Hematopoietic multipotent progenitor cell treated with erythropoietin and hydrocortisone succinate and interleukin-3 and kit ligand, for 6 days (in vitro differentiated cells): ENCODE results near the gene TATDN2.
"Not testable (repeated sequence)": the region's sequence is repeated elsewhere in the genome, so short reads cannot be mapped to it uniquely, and the experiment has no call there.

Experiments used
- DNase-seq: peaks from one replicate; pipeline ENCODE4 v3.0.0-alpha.2; 2015

The TATDN2 gene

DNA sequence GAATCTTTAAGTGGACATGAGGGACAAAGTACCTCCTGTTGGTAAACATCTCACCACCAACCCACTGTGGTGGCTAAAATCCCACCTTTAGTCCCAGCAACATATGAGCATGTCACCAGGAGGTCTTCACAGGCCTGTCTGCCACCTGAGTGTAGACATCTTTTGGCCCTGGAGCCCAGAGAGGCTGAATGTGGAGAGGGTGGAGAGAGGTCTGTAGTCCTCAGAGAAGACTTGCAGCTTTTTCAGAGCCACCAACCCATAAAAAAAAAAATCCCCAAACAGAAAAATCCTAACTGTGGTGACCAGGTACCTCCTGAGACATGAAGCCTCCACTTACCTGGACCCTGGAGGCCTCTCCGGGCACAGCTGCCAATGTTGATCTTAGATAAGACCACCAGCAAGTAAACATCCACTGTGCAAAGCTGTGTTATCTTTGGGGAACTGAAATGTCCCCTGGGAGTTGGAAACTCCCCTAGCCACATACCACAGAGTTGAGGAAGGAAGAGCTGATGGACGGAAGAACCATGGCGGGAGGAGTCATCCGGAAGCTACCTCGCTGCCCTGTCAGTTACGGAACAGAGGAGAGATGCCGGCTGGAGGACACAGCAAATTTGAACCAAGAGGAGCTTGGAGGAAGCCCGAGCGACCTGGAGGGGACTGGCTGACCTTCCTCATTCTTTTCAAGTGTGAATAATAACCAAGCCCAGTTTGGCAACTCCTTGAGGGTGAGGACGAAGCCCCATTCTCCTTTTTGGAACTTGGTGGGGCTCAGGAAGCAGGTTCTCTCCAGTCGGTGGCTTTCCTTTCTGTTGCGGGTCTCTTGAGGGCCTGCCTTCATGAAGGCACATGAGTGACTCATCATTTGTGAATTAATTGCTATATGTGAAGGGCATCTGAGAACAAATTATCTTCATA is 44.5 kb downstream of the TATDN2 start, which contains the start of gene GHRL:
TSS of gene GHRL (minus strand) at position 443 of the 915 bp plus-strand sequence. CDS start 2,767 bp downstream, outside the sequence.
- peak; percentile 81 for DNase-seq

DNA sequence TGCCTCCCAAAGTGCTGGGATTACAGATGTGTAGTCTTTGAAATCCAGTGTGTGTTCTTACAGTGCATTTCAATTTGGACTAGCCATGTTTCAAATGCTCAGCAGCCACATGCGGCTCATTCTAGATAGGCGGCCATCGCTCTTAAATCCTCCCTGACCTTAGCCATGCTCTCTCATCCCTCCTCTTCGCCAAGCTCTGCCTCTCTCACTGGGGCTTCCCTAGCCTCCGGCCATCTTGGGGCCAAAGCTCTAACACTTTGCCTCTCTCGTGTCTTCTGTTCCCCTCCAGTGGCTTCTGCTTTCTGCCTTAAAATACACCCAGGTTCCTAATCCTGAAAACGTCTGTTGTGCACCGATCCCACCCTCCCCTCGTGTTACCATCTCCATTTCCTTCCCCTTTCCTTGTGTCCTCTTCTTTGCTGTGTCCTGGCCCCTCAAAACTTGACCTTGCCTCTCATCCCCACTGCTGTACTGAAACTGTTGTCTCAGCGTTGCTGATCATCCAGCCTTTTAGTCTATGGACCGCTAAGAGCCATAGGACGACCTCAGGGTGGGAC is 45.8 kb downstream of the TATDN2 start:
- no peak for DNase-seq

DNA sequence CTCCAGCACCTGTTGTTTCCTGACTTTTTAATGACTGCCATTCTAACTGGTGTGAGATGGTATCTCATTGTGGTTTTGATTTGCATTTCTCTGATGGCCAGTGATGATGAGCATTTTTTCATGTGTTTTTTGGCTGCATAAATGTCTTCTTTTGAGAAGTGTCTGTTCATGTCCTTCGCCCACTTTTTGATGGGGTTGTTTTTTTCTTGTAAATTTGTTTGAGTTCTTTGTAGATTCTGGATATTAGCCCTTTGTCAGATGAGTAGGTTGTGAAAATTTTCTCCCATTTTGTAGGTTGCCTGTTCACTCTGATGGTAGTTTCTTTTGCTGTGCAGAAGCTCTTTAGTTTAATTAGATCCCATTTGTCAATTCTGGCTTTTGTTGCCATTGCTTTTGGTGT is 49.8 kb downstream of the TATDN2 start:
- DNase-seq: not testable (repeated sequence)

DNA sequence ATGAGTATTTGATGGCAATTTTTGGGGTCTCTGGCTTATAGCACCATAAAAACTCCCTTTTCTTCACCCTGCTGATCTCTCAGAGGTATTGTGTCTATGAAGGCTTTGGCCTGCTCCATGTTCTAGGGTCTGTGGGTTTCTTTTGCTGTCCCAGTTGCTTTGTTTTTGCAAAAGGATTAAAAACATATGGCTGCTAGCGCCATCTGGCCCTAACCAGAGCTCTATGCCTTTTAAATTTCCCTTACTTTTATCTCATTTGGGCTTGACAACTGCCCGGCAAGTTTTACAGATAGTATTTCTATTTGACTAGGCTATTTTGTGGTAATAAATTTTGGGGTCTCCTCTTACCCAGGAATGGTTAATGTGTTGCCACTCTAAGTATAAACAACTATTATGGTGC is 50.9 kb downstream of the TATDN2 start:
- DNase-seq: no peak

DNA sequence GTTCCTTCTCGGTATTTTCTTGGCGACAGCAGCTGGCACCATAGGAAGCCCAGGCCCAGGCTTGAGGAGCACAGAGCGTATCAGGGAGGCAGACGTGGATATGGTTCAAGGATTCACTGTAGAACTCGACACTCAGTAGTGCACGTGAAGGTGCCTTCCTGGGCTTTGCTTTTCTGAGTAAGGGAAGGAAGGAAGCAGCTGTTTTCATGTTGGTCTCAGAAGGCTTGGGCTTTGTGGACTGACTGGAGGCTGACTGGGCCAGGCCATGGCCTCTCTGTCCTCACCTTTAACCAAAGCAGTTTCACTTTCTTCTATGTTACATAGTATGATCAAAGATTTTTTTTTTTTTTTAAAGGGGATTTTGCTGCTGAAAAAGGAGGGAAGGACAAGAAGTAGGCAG is 51.4 kb downstream of the TATDN2 start:
- no peak for DNase-seq

DNA sequence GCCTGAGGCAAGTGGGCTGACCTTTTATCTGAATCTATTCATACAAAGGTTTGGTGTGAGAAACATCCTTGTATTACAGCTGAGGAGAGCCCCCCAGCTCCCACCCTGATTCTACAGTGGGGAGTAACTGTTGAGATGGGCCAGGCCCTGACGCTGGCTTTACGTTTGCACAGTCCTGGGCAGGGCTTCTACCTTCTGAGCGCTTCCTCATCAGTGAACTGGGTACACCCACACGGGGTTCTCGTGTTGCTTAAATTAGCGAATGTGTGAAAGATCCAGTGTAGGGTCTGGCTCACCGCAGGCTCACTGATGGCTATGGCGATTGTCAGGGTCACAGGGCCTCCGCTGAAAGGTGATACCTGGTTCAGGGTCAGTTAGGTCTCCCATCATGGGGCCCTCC is 51.8 kb downstream of the TATDN2 start:
- DNase-seq: no peak

DNA sequence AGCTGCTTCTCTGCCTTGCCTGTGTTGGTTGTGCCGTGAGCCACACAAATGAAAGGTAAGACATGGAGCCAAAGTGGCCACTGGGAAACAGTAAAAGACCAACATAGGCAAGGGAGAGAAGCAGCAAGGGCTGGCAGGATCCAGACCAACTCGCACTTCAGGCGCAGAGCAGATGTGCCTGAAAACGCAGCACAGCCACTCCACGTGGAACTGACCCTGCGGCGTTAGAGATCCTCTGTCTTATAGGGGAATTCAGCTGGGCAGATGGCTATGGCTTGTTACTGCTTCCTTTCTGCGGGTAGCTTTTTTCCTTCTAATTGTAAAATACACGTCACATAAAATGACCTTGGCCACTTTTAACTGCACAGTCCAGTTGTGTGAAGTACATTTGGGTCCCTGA is 54.8 kb downstream of the TATDN2 start:
- no peak for DNase-seq

DNA sequence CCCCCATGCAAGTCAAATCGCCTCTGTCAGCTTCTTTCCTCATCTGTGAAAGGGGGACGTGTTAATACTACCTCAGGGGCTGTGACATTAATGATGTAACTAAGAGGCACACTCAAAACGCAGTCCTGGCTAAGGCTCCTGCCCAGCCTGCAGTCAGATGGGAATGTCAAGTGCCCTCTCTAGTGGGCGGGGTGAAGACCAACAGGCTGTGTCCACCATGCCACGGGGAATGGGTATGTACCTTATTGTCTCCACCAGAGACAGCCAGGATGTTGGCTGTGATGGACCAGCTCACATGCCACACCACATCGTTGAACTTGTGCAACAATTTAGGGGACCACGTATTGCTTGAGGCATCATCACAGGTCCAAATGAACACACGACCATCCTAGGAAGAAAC is 55.5 kb downstream of the TATDN2 start:
- DNase-seq: no peak

DNA sequence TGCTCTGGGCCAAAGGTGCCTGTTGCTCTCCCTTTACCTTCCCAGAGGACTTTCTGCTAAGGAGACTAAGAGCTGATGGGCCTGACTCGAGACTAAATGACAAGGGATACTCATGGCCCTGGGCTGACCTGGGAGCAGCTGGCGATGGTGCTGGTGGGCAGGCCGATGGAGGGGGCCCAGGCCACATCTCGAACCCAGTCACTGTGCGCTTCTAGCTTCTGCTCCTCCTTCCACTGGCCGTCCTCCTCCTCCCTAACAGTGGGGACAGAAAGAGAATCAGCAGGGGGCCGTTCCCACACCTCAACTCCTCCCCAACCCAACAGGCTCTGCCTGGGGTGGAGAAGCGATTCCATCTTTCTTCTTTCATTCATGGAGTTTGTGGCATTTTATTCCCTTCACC is 56.6 kb downstream of the TATDN2 start:
- DNase-seq: no peak

DNA sequence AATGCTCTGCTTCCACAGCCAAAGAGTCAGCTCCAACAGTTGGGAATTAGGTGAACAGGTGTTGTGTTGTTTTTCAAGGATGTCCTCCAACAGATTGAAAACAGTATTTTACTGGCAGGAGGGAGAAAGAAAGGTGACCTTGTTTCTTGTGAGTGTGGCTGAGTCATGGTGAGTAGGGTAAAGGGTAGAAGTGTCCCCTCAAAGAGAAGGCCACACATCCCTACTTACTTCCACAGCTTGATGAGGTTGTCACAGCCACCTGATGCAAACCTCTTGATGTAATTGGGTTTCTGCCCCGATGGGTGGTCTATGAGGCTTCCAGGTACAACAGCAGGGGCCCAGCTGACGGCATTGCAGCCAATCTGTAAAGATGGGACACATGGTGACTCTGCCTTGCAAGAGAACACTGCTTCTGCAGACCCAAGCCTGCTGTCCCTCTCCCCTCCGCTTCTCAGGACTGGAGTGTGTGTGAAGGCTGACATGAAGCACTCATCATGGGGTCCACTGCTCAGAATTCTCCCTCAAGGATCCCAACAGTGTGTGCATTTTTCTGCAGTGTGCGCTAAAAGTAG is 57.2 kb downstream of the TATDN2 start:
- no peak for DNase-seq

DNA sequence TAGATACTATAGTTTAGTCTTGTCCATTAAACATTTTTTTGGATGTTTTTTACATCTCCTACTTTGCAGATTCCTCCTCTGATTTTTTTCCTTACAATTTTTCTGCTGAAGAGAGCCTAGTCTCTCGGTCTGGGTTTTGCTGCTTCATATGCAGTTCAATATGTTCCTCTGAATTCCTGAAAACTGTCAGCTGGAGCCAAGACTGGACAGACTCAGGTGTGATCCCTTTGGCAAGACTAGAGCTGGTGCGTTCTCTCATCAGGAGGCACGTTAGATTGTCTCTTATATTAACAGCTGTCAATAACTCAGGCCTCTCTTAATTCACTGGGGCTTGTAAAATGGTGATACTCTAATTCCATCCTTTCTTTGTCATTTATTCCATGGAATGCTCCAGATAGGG is 57.9 kb downstream of the TATDN2 start:
- DNase-seq: no peak

DNA sequence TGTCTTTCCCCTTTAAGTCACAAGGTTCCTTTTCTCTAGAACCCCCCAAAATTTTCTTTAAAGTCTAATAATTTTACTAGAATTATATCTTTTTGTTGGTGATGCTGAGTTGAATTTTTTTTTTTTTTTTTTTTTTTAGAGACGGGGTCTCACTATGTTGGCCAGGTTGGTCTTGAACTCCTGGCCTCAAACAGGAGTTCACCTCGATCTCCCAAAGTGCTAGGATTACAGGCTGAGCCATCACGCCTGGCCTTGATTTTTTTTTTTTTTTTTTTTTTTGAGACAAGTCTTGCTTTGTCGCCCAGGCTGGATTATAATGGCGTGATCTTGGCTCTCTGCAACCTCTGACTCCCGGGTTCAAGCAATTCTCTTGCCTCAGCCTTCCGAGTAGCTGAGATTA is 60.4 kb downstream of the TATDN2 start:
- DNase-seq: no peak

DNA sequence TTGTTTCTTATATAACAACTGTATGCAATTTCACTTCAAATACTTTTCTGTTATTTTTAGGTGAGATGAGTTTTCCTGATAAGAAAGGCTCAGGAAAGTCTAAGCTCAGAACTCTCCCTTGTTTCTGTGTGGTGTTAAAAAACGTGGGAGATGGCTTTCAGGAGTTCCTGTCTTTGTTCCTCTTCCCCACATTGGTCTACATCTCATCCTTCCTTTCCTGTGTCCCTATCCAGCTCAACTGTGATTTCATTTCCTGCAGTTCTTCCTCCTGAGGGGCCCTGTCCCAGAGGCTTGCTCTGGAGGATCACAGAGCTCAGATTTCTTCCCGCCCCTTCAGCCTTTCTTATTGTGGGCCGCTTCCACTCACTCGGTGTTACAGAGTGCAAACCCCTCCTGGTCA is 61.5 kb downstream of the TATDN2 start:
- DNase-seq: no peak

DNA sequence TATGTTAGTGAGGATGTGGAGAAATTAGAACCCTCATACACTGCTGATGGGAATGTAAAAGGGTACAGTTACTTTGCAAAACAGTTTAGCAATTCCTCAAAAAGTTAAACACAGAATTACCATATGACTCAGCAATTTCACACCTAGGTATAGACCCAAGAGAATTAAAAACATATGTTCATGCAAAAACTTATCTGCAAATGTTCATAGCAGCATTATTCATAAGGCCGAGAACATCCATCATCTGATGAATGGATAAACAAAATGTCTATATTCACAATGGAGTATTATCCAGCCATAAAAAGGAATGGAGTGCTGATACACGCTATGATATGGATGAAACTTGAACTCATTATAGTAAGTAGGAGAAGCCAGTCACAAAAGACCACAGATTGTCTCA is 62.3 kb downstream of the TATDN2 start:
- no peak for DNase-seq

DNA sequence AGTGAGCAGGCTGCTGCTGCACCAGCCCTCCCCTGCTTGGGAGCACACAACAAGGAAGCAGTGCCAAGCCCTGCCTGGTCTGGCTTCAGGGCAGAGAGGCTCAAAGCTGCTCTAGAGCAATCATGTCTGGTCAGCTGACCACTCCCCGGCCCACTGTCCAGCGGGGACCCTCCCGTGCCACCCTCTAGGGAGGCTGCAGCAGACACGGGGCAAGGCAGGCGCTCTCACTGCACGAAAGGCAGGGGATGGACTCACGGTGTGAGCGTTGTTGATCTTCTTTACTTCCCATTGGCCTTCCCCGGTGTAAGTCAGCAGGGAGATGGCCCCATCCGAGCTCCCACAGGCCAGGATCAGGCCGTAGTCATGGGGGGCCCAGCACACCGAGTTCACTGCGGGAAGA is 63.5 kb downstream of the TATDN2 start:
- DNase-seq: no peak

DNA sequence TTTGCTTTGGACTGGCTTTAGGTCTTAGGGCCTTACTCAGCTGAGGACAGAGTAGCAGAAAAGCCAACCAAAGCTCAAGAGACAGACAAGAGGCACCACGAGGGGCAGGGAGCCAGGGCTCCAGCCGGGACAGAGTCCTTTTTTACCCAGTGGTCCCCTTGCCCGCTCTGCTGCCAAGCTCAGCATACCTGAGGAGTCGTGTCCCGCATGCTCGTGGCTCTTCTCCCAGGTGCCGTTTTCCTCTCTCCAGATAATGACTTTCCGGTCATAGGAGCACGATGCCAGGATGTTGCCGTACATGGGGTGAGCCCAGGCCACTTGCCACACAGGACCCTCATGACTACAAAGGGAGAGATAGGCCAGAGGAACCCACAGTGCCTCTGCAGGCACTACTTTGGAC is 64.1 kb downstream of the TATDN2 start:
- no peak for DNase-seq

DNA sequence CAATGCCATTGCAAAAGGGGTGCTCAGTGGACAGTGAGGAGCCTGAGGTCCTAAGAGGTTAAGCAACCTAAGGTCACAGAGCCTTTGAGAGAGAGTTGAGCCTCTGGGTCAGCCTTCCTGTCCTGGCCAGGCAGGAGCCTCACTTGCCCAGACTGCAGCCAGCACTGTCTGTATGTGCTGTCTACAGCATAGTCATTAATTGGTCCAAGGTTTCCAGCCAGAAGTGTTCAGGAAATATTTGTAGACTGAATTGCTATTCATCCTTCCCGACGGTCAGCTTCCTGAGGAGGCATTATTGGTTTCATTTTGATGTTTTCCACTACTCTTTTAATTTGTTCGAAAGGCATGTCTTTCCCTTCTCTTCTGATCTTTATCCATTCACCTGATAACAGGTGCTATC is 64.6 kb downstream of the TATDN2 start:
- DNase-seq: no peak

DNA sequence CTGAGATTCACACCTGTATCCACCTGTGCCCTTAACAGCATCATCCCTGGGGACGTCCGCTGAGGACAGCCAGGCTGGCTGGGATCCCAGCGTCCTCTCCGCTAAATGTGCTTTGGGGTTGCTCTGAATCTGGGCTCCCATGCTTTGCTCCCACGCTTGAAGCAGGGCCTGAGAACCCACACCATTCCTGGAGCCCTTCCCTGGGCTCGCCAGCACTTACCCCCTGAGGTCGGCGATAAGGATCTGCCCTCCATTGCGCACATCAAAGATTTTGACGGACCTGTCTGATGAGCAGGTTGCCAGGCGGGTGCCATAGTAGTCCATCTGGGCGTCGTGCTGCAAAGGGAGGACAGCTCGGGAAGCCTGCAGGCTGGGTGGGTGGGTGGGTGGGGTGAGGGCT is 66.8 kb downstream of the TATDN2 start:
- DNase-seq: no peak

DNA sequence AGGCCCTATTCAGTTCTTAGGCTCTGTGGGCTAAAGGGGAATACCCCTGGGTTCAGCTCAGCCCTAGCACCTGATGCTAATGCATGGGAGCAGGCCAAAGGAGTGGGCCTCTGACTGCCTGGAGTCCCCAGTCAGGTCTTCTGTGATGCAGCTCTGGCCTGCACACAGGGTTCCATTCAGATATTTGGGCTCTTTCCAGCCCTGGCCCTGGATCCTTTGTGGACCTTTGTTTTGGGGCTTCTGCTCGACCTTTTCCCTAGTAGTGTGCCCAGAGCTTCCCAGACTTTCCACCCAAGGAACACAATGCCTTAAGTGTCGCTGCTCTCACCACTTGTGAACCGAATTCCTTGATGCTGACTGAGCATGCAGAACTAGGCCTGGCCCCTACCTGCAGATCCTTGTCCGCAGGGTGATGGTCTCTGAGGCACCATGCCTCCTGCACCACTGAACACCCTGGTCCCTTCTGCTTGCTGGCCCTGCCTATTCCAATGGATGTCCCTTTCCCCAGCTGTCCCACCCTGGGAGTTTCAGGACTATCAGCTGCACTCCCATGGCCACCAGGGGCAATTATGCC is 67.6 kb downstream of the TATDN2 start:
- no peak for DNase-seq

DNA sequence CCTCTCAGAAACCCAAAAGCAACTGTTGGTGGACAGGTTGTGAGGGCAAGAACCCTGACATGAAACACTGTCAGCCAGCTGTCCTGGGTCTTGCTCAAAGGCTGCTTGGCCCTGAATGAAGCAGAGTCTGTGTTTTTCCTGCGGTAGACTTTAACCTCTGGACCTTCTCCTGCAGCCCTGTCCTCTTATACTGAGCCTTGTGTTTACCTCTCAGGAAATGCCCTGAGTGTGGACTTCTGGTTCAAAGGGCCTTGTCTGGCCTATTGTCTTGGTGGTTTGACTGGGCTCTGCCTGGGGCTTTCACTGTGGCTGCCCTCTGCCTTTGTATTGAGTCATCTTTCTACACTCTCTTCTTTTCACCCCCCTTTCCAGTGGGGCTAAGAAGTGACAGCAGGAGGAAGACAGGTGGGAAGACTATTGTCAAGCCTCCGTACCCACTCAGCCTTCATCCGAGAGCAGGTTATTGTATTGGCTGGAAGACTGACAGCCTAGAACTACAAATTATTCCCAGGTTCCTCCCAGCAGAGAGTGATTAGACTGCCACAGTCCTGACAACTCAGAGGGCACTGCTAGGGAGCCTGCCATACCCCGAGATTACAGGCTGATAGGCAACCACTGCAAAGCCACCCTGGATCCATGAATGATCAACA is 69.2 kb downstream of the TATDN2 start:
- DNase-seq: no peak

DNA sequence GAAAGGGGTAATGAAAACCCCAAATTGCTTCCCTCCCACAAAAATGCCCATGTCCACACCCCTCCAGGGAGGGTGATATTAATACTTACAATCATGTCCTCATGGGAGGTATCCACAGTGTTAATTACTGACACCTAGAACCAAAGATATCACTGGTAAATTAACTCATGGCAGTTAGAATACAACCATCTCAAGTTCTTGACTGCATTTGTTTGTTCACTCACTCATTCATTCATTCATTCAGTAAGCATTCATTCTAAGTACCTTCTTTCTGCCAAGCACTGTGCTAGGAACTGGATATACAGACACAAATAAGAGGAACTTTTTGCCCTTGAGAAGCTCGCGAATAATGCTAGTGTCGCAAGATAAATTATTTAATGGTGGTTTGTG is 69.7 kb downstream of the TATDN2 start:
- no peak for DNase-seq

DNA sequence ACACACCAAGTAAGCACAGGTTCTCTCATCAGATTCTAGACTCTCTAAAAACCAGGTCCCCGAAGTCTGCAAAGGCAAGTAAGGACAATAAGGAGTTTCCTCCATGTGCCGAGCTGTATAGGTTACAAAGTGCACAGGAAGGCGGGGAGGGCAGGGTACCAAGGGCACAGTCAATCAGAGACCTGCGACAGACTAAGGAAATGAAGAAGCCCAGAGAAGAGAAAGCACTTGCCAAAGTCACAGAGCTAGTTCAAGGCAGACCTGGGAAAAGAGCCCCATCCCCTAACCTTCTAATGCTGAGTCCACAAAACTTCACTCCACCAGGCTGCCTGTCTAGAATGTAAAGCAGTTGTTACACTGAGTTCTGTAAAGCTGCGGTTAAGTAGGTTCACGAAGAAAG is 71.0 kb downstream of the TATDN2 start:
- no peak for DNase-seq

DNA sequence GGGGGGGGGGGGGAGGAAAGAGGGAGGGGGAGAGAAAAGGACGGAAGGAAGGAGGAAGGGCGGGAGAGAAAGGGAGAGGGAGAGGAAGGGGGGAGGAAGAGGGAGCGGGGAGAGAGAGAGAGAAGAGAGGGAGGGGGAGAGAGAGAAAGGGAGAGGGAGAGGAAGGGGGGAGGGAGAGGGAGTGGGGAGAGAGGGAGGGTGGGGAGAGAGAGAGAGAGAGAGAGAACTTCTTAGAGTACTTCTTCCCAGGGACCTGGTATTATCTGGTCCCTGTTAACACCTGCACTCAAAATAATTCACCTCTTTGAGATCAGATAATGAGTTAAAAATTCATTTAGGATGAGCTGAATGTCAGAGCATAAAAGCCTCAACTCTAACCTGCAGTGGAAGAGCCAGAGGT is 71.5 kb downstream of the TATDN2 start:
- no peak for DNase-seq

DNA sequence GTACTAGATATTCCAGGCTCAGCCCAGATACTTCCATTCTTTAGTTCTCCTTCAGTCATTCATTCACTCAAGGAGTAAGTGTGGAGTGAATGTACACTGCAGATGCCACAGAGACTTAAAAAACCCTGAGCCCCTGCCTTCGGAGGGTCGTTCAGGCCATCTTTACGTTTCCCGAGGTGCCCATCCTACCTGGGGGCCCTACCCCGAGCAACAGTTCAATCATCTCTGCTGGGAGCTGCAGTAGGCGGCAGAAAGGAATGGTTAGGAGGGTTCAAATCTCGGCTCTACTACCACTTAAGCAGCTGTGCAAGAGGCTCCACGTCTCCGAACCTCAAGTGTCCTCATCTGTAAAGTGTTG is 72.0 kb downstream of the TATDN2 start:
- no peak for DNase-seq
